ENCODE measurements around the gene TSPAN31. TPM values are rescaled to one million over a fixed set of nuclear protein-coding genes. Genes with fewer than 3 reads are reported as not detected.

Gene TSPAN31
- polyA plus RNA-seq, 1 donor (not counting 4 experiments of a cell fraction or from before 2014, with no cell fraction given): 47.7 TPM

- Histone ChIP-seq H3K4me2 (ENCODE audit: control insufficient read depth, extremely low read depth, insufficient read depth, low read depth, low read length) (no peak overlapping the region), H3K9ac (ENCODE audit: control insufficient read depth, extremely low read depth, insufficient read depth, low read length) (no peak overlapping the region), H3K4me3 (ENCODE audit: control insufficient read depth in 2 of 3, extremely low read depth in 1 of 3, insufficient read depth in 2 of 3, low read depth in 1 of 3, low read length in 3 of 3) (no peak overlapping the region), H3K79me2 (ENCODE audit: control insufficient read depth, insufficient read depth, low read length) (peaks cover 30% of the 10 kb centered on the region), H3K9me1 (ENCODE audit: control insufficient read depth, extremely low read depth, insufficient read depth, low read length) (no peaks in the 10 kb centered on the region), H4K20me1 (ENCODE audit: control insufficient read depth, extremely low read depth, insufficient read depth, low read length) (peaks cover 7% of the 10 kb centered on the region), H3K27me3 (ENCODE audit: control insufficient read depth, extremely low read depth, insufficient read depth, low read length) (no peaks in the 10 kb centered on the region), H3K4me1 (ENCODE audit: control insufficient read depth, extremely low read depth, insufficient read depth, low read length) (peaks cover 30% of the 10 kb centered on the region), H3K27ac (ENCODE audit: control insufficient read depth, insufficient read depth, low read length) (no peak overlapping the region), H3K9me3 (ENCODE audit: control insufficient read depth, low read depth, low read length) (no peaks in the 10 kb centered on the region), H2AFZ (ENCODE audit: control insufficient read depth, low read length) (no peak overlapping the region), H3K36me3 (ENCODE audit: control insufficient read depth in 2 of 2, extremely low read depth in 1 of 2, insufficient read depth in 2 of 2, low read length in 2 of 2) (peaks cover 35 to 55% of the 10 kb centered on the region in 2 experiments)
- FAIRE-seq: no peak
- dilution Hi-C loops (cut with MboI; ENCODE audit: extremely low pct_ligation_motif_present, low sequenced_read_pairs): no loop called here
- TF ChIP-seq EZH2 (IDR thresholded peaks at IDR 0.05; ENCODE audit: low read length) (no peak), CTCF (optimal IDR thresholded peaks at IDR 0.05 in 1 of 3, IDR thresholded peaks at IDR 0.05 in 1 of 3, conservative IDR thresholded peaks at IDR 0.05 in 1 of 3; ENCODE audit: extremely low read depth in 1 of 3, insufficient read depth in 2 of 3, low read length in 3 of 3) (no peak)
- DNase-seq (ENCODE audit: low read depth, low spot score): no peak
Observed at GRCh38 chr12:57760347-57760982, 15.6 kb downstream of the TSPAN31 start.

- dilution Hi-C loops (cut with MboI; ENCODE audit: extremely low pct_ligation_motif_present, low sequenced_read_pairs): no loop called here
Observed at GRCh38 chr12:57761391-57761998, 16.7 kb downstream of the TSPAN31 start.

More at GRCh38 chr12:57761391-57761998, 16.7 kb downstream of the TSPAN31 start:
- Histone ChIP-seq H3K4me2 (ENCODE audit: control insufficient read depth, extremely low read depth, insufficient read depth, low read depth, low read length) (no peak overlapping the region), H3K4me1 (ENCODE audit: control insufficient read depth, extremely low read depth, insufficient read depth, low read length) (peaks cover 22% of the 10 kb centered on the region), H3K9me3 (ENCODE audit: control insufficient read depth, low read depth, low read length) (no peaks in the 10 kb centered on the region), H3K27ac (ENCODE audit: control insufficient read depth, insufficient read depth, low read length) (no peak overlapping the region), H3K4me3 (ENCODE audit: control insufficient read depth in 2 of 3, extremely low read depth in 1 of 3, insufficient read depth in 2 of 3, low read depth in 1 of 3, low read length in 3 of 3) (no peak overlapping the region), H3K36me3 (ENCODE audit: control insufficient read depth in 2 of 2, extremely low read depth in 1 of 2, insufficient read depth in 2 of 2, low read length in 2 of 2) (peaks cover 35 to 55% of the 10 kb centered on the region in 2 experiments), H2AFZ (ENCODE audit: control insufficient read depth, low read length) (no peak overlapping the region), H3K9ac (ENCODE audit: control insufficient read depth, extremely low read depth, insufficient read depth, low read length) (no peak overlapping the region), H3K79me2 (ENCODE audit: control insufficient read depth, insufficient read depth, low read length) (peaks cover 40% of the 10 kb centered on the region), H3K9me1 (ENCODE audit: control insufficient read depth, extremely low read depth, insufficient read depth, low read length) (no peaks in the 10 kb centered on the region), H3K27me3 (ENCODE audit: control insufficient read depth, extremely low read depth, insufficient read depth, low read length) (no peaks in the 10 kb centered on the region), H4K20me1 (ENCODE audit: control insufficient read depth, extremely low read depth, insufficient read depth, low read length) (peaks cover 7% of the 10 kb centered on the region)
- FAIRE-seq: no peak
- DNase-seq (ENCODE audit: low read depth, low spot score): no peak
- no peak for TF ChIP-seq EZH2 (IDR thresholded peaks at IDR 0.05; ENCODE audit: low read length)
- TF ChIP-seq CTCF (optimal IDR thresholded peaks at IDR 0.05 in 1 of 3, IDR thresholded peaks at IDR 0.05 in 1 of 3, conservative IDR thresholded peaks at IDR 0.05 in 1 of 3; ENCODE audit: extremely low read depth in 1 of 3, insufficient read depth in 2 of 3, low read length in 3 of 3): no peak

Measured in keratinocyte (primary cell).